Memory B cell (primary cell): ENCODE measurements around the gene DNAAF5.
A peak's percentile ranks its signal among the peaks of the same experiment; 100 is the strongest.

Source experiments
- ATAC-seq: fragments of 150-1000 bp; cut with Tn5 transposase; 2 replicates; pipeline ENCODE4 v1.10.0; 2021; ENCODE audit warnings: low read depth, mild to moderate bottlenecking, moderate library complexity
- DNase-seq, 2 donors: peaks; one replicate each; pipeline ENCODE4 v3.0.0; 2022; ENCODE audit warnings: low spot score in 2 of 2
- H3K27ac Mint-ChIP-seq: one replicate; pipeline ENCODE4 v1.8.0; 2022; ENCODE audit warnings: mild to moderate bottlenecking, moderate library complexity, mixed read lengths
- H3K27me3 Mint-ChIP-seq: one replicate; pipeline ENCODE4 v1.8.0; 2022; ENCODE audit warnings: mixed read lengths
- H3K36me3 Mint-ChIP-seq: one replicate; pipeline ENCODE4 v1.8.0; 2022; ENCODE audit warnings: mild to moderate bottlenecking, mixed read lengths
- H3K4me1 Mint-ChIP-seq: one replicate; pipeline ENCODE4 v1.8.0; 2022; ENCODE audit warnings: mixed read lengths
- H3K4me3 Mint-ChIP-seq: one replicate; pipeline ENCODE4 v1.8.0; 2022; ENCODE audit warnings: mild to moderate bottlenecking, moderate library complexity, mixed read lengths
- H3K9me3 Mint-ChIP-seq: one replicate; pipeline ENCODE4 v1.8.0; 2022; ENCODE audit warnings: mixed read lengths

Gene DNAAF5

DNA sequence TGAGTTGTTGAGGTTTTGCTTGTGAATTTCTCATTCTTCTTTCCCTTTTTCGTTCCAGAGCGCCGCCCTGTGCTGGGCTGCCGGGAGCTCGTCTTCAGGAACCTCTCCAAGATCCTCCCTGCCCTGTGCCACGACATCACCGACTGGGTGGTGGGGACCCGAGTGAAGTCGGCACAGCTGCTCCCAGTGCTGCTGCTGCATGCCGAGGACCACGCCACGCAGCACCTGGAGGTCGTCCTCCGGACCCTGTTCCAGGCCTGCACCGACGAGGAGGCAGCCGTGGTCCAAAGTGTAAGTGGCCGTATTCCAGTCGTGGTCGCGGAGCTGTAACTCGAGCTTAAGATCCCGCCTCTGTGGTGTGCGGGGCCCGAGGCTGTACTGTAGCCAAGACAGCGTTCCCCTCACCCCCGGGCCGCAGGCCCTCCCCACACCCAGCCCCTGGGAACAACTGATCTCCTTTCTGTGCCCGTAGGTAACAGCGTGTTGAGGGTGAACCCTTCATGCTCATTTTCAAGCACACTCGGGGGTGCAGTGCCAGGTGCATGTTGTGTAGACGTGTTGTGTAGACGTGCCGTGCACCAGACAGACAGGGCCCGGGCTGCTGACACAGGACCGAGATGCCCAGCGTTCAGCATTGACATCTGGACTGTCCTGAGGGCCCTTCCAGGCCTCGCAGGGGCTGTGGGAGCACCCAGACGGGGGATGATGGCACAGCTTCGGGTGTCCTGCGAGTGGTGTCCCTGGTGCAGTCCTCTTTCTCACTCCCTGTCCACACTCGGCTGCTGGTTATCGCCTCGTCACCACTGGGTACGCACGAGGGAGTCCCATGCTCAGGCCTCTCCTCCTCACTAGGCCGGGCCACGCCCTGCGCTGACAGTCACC is 28.3 kb downstream of the DNAAF5 start:
- no peak for DNase-seq
- no peaks in the 10 kb centered on the region for H3K9me3 Mint-ChIP-seq
- H3K27ac Mint-ChIP-seq: no peak overlapping the region
- no peaks in the 10 kb centered on the region for H3K4me1 Mint-ChIP-seq
- no peaks in the 10 kb centered on the region for H3K27me3 Mint-ChIP-seq
- H3K4me3 Mint-ChIP-seq: no peak overlapping the region
- no peak for ATAC-seq
- H3K36me3 Mint-ChIP-seq: peaks cover 22% of the 10 kb centered on the region

- no peak overlapping the region for H3K4me3 Mint-ChIP-seq
- no peaks in the 10 kb centered on the region for H3K4me1 Mint-ChIP-seq
- ATAC-seq (no peak), DNase-seq (no peak)
- no peaks in the 10 kb centered on the region for H3K9me3 Mint-ChIP-seq
- no peak overlapping the region for H3K27ac Mint-ChIP-seq
- no peaks in the 10 kb centered on the region for H3K27me3 Mint-ChIP-seq
- peaks cover 22% of the 10 kb centered on the region for H3K36me3 Mint-ChIP-seq
Observed at GRCh38 chr7:755413-755805, 28.9 kb downstream of the DNAAF5 start.

DNA sequence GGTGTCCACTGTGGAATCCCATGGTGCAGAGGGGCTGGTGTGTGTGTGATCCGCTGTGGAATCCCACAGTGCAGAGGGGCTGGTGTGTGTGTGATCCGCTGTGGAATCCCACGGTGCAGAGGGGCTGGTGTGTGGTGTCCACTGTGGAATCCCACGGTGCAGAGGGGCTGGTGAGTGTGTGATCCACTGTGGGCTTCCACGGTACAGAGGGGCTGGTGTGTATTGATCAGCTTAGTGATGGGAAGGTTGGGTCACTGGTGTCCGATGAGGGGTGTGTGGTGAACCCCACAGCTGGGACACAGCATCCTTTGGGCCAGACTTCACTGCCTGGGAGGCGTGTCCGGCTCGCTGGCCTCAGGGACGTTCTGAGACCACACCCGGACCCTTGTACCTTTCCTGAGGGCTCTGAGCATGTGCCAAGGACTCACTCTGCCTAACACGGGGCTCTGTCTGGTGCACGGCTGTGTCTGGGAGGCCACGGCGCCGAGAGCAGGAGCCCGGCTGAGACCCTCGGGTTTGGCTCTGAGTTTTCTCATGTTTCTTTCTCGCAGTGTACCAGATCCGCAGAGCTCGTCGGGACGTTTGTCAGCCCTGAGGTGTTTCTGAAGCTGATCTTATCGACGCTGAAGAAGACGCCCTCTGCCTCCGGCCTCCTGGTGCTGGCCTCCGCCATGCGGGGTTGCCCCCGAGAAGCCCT is 29.9 kb downstream of the DNAAF5 start:
- Mint-ChIP-seq H3K4me3 (no peak overlapping the region), H3K27me3 (no peaks in the 10 kb centered on the region), H3K27ac (no peak overlapping the region), H3K36me3 (peaks cover 22% of the 10 kb centered on the region), H3K4me1 (no peaks in the 10 kb centered on the region), H3K9me3 (no peaks in the 10 kb centered on the region)
- ATAC-seq (no peak), DNase-seq (no peak)

- H3K9me3 Mint-ChIP-seq: no peaks in the 10 kb centered on the region
- ATAC-seq: no peak
- H3K4me3 Mint-ChIP-seq: no peak overlapping the region
- no peak for DNase-seq
- H3K36me3 Mint-ChIP-seq: peaks cover 19% of the 10 kb centered on the region
- no peaks in the 10 kb centered on the region for H3K27me3 Mint-ChIP-seq
- H3K27ac Mint-ChIP-seq: no peak overlapping the region
- no peaks in the 10 kb centered on the region for H3K4me1 Mint-ChIP-seq
Observed at GRCh38 chr7:756928-757560, 30.5 kb downstream of the DNAAF5 start.

DNA sequence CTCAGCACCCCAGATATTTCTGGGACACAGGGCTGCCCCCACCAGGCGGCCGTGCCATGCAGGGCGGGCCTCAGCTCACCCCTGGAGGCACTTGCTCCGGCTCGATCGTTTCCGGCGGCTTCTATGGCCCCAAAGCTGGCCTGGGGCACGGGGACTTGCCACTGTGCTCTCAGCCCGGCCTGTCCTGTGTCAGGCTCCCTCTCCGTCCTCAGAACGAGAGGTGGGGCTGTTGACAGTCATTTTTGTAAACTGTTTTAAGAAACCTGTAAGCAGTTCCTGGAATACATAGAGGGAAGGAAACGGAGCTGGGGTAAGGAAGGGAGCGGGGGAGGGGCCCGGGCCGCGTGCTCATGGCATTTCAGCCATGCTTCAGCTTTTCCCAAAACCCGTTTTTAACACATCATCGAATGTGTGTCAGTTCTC is 31.3 kb downstream of the DNAAF5 start:
- DNase-seq: no peak
- H3K4me3 Mint-ChIP-seq: no peak overlapping the region
- no peak for ATAC-seq
- H3K27me3 Mint-ChIP-seq: no peaks in the 10 kb centered on the region
- peaks cover 16% of the 10 kb centered on the region for H3K36me3 Mint-ChIP-seq
- no peak overlapping the region for H3K27ac Mint-ChIP-seq
- no peaks in the 10 kb centered on the region for H3K4me1 Mint-ChIP-seq
- H3K9me3 Mint-ChIP-seq: no peaks in the 10 kb centered on the region

DNA sequence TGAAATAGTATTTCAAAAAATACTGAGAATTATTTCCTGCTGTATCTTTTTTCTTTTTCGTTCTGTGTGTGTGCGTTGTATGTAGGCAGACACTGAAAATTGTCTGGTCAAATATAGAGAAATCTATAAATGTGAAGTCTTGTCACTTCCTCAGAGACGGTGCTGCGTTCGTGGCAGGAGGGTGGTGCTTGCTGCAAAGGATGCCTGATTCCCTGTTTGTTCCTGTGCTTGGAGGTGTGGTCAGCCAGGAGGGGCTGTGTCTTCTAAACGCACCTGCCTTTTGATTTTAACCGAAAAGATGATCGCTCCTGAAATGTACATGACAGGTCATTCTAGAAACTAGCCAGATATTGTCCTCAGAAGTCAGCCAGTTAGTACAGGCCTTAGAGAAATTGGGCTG is 33.1 kb downstream of the DNAAF5 start:
- no peak overlapping the region for H3K4me3 Mint-ChIP-seq
- H3K4me1 Mint-ChIP-seq: no peaks in the 10 kb centered on the region
- ATAC-seq (no peak), DNase-seq (no peak)
- no peaks in the 10 kb centered on the region for H3K27me3 Mint-ChIP-seq
- no peak overlapping the region for H3K27ac Mint-ChIP-seq
- no peaks in the 10 kb centered on the region for H3K9me3 Mint-ChIP-seq
- H3K36me3 Mint-ChIP-seq: peaks cover 10% of the 10 kb centered on the region

DNA sequence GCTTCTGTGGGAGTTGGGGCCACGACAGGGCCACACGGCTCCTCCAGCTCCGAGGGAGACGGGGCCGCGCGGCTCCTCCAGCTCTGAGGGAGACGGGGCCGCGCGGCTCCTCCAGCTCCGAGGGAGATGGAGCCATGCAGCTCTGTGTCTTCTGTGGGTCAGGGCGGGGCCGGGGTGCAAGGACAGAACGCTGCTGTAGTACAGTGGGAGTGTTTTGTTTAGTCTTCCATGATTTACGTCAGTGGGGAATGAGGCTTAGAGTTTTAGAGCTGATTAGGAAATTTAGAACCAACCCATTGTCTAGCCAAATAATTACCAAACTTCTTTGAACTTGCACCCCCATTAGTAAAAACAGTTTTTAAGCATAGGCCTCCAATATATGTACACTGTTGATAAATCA is 33.5 kb downstream of the DNAAF5 start:
- no peaks in the 10 kb centered on the region for H3K4me1 Mint-ChIP-seq
- no peak for ATAC-seq
- no peaks in the 10 kb centered on the region for H3K27me3 Mint-ChIP-seq
- peaks cover 10% of the 10 kb centered on the region for H3K36me3 Mint-ChIP-seq
- DNase-seq: no peak
- H3K27ac Mint-ChIP-seq: no peak overlapping the region
- H3K4me3 Mint-ChIP-seq: no peak overlapping the region
- H3K9me3 Mint-ChIP-seq: no peaks in the 10 kb centered on the region

- Mint-ChIP-seq H3K27ac (no peak overlapping the region), H3K36me3 (peaks cover 3% of the 10 kb centered on the region), H3K27me3 (no peaks in the 10 kb centered on the region), H3K4me1 (no peaks in the 10 kb centered on the region), H3K4me3 (no peak overlapping the region), H3K9me3 (no peaks in the 10 kb centered on the region)
- DNase-seq (no peak), ATAC-seq (no peak)
Observed at GRCh38 chr7:761101-761500, 34.6 kb downstream of the DNAAF5 start.

GRCh38 chr7:761631-762030 is 35.1 kb downstream of the DNAAF5 start:
- Mint-ChIP-seq H3K9me3 (no peaks in the 10 kb centered on the region), H3K4me3 (no peak overlapping the region), H3K27me3 (no peaks in the 10 kb centered on the region), H3K4me1 (no peaks in the 10 kb centered on the region), H3K36me3 (peaks cover 2% of the 10 kb centered on the region), H3K27ac (no peak overlapping the region)
- ATAC-seq (no peak), DNase-seq (no peak)

- ATAC-seq (no peak), DNase-seq (no peak)
- Mint-ChIP-seq H3K27ac (no peak overlapping the region), H3K27me3 (no peaks in the 10 kb centered on the region), H3K4me3 (no peak overlapping the region), H3K9me3 (no peaks in the 10 kb centered on the region), H3K36me3 (peaks cover 7% of the 10 kb centered on the region), H3K4me1 (no peaks in the 10 kb centered on the region)
Observed at GRCh38 chr7:762885-763284, 36.4 kb downstream of the DNAAF5 start.

DNA sequence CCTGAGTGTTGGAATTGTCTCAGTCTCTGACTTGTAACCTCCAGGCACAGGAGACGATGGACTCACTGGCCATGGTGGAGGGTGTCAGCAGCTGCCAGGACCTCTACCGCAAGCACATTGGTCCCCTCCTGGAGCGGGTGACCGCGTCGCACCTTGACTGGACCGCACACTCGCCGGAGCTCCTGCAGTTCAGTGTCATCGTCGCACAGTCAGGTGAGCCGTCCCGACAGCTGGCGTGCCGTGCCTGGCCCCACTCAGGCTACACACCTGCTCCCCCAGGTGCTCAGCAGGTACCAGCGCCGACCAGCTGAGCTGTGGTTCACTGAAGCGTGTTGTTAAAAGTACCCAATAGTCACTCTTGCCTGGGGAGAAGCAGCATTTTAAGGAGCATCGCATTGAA is 37.3 kb downstream of the DNAAF5 start:
- Mint-ChIP-seq H3K36me3 (peaks cover 12% of the 10 kb centered on the region), H3K27me3 (no peaks in the 10 kb centered on the region), H3K27ac (no peak overlapping the region), H3K9me3 (no peaks in the 10 kb centered on the region), H3K4me1 (no peaks in the 10 kb centered on the region), H3K4me3 (no peak overlapping the region)
- no peak for ATAC-seq
- no peak for DNase-seq

DNA sequence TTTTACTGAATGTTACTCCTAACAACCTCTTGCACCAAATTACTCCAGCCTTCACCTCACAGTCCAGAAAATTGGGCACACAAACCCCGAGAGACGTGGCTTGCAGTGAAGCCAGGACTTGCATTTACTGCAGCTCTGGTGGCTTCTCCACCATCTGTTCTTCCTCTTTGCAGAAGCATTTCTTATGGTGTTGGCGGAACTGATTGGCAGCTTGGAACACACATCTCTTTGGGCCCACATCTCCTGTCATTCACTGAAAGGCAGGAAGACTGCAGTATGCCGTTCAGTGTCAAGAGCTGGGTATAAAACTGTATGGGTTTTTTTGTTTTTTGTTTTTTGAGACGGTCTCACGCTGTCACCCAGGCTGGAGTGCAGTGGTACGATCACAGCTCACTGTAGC is 38.9 kb downstream of the DNAAF5 start:
- no peak for DNase-seq
- Mint-ChIP-seq H3K27me3 (no peaks in the 10 kb centered on the region), H3K4me3 (no peak overlapping the region), H3K4me1 (no peaks in the 10 kb centered on the region), H3K36me3 (peaks cover 12% of the 10 kb centered on the region), H3K27ac (no peak overlapping the region), H3K9me3 (no peaks in the 10 kb centered on the region)
- ATAC-seq: no peak

DNA sequence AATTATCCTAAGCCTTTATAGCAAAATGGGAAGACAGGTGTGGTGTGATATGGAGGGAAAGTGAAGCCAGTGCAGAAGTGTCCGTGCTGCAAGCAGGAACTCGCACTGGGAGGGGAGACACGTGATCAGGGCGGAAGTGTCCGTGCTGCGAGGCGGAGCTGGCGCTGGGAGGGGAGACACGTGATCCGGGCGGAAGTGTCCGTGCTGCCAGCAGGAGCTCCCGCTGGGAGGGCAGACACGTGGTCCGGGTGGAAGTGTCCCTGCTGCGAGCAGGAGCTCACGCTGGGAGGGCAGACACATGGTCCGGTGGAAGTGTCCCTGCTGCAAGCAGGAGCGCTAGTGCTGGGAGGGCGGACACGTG is 41.1 kb downstream of the DNAAF5 start:
- Mint-ChIP-seq H3K9me3 (no peaks in the 10 kb centered on the region), H3K27me3 (no peaks in the 10 kb centered on the region), H3K4me3 (peak overlapping the region; percentile 56), H3K36me3 (peaks cover 14% of the 10 kb centered on the region), H3K4me1 (no peaks in the 10 kb centered on the region), H3K27ac (peak overlapping the region; percentile 29)
- DNase-seq (no peak), ATAC-seq (peak; percentile 10)

GRCh38 chr7:767941-768731 is 41.6 kb downstream of the DNAAF5 start:
- Mint-ChIP-seq H3K4me1 (no peaks in the 10 kb centered on the region), H3K27ac (peak overlapping the region; percentile 29), H3K27me3 (no peaks in the 10 kb centered on the region), H3K36me3 (peaks cover 13% of the 10 kb centered on the region), H3K9me3 (no peaks in the 10 kb centered on the region), H3K4me3 (peak overlapping the region; percentile 56)
- DNase-seq (no peak), ATAC-seq (peak; percentile 54)
